HG02759 (cell line): Measurements from ENCODE around the gene ELOVL7.
"Not testable (repeated sequence)": the region's sequence is repeated elsewhere in the genome, so short reads cannot be mapped to it uniquely, and the experiment has no call there.

Source experiments
- ATAC-seq: cut with Tn5 transposase; IDR thresholded peaks from one replicate; pipeline ENCODE4 v1.9.1; 2021; ENCODE audit warnings: mild to moderate bottlenecking, moderate library complexity; ENCODE audit not compliant: unreplicated experiment

ELOVL7 gene

DNA sequence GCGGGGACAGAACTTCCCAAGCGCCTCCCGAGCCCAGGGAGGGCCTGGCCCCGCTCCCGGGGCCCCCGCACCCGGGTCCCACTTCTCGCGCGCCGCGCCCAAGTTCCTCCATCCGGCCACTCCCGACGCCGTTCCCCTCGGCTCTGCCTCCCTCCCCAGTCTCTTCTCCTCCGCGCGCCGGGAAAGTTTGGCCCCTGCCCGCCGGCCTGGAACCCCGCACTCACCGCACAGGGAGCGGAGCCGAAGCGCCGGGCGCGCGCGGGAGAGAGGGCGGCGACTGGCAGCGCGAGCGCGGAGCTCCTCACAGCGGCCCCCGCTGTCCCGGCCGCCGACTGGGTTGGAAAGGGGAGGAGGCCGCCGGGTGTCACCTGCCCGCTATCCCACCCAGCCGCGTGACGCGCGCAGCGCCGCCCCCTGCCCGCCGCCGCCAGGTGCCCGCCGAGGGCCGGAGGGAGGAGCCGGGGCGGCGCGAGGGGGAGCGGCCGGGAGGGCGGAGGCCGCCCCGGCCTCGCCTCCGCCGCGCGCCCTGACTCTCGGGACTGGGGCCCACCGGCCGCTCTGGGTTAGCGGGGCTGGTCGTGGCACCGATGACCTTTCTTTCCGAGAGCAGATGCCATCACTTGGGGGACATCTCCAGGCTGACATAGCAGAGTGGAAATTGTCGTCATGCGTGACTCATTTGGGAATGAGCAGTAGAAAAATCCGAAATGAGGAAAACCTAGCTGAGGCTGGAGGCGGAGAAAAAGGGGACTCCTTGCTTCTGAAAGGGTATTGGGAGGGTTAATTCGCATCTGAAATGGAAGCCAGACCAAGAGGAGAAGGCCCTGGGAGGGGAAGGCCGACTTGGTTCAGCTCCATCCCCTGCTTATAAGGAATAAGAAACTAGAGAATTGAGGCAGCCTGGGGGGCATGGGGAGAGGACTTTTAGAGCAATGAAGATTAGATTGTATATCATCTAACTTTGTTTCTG lies at the start of gene ELOVL7:
TSS of gene ELOVL7 (minus strand) at position 334 of the 970 bp plus-strand sequence. CDS start 56,872 bp downstream, outside the sequence.
- ATAC-seq = peak; percentile 96

DNA sequence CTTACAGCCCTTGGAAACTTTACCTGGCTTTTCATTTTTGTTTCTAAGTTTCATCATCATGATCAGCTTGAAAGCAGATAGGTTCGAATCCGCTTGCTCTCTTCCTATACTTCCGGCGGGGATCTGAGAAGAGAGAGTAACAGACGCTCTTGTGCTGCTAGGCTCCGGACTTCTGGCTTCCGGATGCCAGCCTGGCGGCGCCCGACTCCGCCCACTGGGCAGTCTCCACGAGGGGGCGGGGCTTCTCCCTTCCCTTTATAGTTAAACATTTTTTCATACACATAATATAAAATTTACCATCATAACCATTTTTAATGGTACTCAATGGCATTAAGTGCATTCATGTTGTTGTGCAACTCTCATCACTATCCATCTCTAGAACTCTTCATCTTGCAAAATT lies 49.5 kb upstream of the ELOVL7 start:
- ATAC-seq = no peak

DNA sequence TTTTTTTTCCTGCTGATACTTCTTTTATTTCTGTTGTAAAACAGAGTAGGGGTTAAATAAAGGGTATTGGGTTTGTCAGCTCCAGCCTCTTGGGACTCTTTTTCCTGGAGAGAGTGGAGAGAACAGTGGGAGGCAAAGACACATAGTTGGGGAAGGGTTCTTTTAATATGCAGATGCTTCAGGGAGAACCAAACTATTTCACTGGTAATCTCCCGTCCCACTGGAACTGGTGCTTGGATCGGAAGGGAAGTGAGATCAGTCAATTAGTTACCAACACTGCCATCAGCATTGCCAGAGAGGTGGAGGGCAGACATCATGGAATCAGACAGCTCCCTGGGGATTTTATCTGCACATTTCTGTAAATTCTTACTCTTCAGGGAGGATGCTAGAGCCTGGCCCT lies 47.6 kb upstream of the ELOVL7 start:
- ATAC-seq = no peak

DNA sequence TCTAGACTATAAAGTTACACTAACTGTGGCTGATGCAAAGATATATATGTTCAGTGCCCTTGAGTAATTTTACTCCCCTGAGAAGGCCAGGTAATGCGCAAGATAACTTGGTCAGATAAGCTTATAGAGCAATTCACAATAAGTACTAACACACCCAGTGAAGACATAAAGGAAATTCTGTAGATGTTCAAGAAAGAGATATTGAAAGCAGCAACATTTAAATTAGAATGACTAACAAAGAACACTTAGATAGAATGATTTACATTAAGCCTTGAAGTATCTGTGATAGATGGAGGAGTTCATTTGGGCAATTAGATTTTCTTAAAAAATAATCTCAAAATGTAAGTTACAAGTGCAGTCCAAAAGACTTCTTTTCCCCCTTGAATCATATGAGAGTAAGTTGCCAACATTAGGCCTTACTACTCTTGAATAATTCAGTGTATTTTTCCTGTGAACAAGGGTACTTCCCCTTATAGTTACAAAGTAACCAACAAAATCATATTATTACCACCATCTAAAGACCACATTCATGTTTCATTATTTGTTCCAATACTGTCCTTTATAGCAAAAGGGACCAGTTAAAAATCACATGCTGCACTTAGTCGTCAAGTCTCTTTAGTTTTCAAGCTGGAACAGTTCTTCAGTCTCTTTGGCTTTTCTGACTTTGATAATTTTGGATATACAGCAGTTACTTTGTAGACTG lies 44.4 kb upstream of the ELOVL7 start:
- peak; percentile 68 for ATAC-seq

DNA sequence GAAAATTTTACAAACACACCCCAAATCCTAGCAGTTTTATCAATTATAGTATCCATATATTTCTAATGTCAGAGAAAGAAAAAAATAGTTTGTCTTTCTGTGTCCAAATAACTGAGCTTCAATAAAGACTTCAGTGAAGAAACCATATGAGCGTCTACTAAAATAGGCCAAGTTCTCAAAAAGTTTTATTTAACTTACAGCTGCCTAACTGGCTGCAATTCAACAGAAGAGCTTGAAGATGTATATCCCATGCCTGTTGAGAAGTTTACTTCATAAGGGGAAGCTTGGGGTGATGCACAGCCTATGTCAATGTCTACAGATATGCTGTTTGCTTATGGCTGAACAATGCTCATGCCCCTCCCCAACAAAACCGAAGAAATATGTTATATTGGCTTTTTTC lies 43.7 kb upstream of the ELOVL7 start:
- no peak for ATAC-seq

DNA sequence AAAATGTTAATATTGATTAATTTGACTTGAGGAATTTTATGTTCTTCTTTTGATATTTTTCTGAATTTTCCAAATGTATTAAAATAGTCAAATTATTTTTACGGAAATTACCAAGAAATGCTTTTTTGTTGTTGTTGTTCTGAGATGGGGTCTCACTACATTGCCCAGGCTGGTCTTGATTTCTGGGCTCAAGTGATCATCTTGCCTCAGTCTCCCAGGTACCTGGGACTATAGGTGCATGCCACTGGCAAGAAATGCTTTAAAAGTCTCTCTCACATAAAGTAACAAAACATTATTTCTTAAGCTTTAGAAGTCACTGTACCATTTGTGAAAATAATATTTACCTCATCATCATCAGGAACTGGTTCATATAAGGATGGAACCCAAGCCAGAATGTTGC lies 43.0 kb upstream of the ELOVL7 start:
- no peak for ATAC-seq

DNA sequence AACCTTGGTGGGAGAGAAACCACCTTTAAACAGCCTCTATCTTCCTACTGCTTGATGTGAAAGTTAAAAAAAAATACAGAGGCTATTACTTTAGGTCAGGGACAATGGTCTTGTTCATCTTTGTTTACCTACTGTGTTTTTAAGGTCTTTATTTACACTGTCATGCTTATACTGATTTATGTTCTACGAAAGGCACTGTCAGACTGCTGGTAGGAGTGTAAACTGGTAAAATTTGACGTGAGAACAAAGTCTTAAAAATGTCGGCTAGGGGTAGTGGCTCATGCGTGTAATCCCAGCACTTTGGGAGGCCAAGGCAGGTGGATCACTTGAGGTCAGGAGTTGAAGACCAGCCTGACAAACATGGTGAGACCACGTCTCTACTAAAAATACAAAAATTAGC lies 42.1 kb upstream of the ELOVL7 start:
- ATAC-seq = no peak

DNA sequence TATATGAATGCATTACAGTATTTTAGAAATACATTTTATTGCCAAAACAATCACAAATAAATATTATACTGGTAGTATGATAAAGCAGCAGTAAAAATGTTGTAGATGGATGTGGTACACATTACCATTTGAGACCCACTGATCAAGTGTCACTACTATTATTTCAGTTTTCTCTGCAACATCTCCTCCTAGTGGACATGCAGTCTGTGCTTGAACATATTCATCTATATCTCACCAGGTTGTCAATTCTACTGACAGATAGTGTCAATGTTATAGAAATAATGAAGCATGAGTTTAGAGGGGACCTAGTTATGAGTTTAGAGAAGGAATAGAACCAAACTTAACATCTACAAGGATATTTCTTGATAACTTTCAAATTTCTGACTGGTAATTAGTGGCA lies 39.2 kb upstream of the ELOVL7 start:
- no peak for ATAC-seq

DNA sequence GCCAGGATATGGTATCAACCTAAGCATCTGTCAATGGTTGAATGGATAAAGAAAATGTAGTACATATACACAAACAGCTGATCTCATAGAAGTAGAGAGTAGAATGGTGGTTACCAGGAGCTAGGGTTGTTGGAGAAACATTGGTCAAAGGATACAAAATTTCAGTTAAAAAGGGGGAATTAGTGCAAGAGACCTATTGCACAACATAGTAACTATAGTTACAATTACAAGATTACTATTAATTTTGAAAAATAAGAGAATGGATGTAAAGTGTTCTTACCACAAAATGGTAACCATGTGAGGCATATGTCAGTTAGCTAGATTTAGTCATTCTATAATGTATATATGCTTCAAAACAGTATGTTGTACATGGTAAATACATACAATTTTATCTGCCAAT lies 28.8 kb upstream of the ELOVL7 start:
- ATAC-seq = no peak

DNA sequence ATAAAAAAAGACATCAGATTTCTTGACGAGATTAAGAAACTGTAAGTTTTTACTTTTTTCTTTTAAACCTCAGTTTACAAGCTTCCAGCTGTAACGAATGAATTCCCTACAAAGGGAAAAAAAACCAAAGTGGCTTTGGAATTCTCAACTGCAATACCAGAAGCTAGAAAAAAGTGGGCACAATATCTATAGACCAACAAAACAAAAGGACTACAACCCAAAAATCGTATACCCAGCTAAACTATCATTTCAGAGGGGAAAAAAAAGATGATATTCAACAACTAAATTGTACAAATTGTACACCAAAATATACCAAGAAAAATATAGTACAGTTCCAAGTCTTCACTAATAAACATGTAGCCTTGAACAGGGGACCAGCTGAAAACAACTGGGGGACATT lies 26.8 kb upstream of the ELOVL7 start:
- ATAC-seq = no peak

DNA sequence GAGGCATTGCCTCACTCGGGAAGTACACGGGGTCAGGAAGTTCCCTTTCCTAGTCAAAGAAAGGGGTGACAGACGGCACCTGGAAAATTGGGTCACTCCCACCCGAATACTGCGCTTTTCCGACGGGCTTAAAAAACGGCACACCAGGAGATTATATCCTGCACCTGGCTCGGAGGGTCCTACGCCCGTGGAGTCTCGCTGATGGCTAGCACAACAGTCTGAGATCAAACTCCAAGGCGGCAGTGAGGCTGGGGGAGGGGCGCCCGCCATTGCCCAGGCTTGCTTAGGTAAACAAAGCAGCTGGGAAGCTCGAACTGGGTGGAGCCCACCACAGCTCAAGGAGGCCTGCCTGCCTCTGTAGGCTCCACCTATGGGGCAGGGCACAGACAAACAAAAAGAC lies 16.5 kb upstream of the ELOVL7 start:
- not testable (repeated sequence) for ATAC-seq

DNA sequence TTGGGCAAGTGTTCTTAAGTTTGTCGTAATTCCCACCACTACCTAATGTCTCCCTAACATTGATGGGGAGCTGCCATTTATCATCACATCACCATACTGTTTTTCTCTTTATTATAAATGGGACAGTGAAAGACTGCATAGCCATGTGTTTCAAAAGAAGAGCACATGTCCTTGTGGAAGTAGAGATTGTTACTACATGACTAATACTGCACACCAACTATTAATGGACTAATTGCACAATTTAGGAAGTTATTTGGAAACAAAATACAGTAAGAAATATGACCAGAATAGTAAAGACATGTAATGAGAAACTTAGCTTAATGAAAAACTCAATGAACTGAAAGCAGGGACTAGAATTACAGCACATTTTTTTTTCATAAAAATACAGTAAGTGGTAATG lies 12.0 kb upstream of the ELOVL7 start:
- ATAC-seq = no peak

DNA sequence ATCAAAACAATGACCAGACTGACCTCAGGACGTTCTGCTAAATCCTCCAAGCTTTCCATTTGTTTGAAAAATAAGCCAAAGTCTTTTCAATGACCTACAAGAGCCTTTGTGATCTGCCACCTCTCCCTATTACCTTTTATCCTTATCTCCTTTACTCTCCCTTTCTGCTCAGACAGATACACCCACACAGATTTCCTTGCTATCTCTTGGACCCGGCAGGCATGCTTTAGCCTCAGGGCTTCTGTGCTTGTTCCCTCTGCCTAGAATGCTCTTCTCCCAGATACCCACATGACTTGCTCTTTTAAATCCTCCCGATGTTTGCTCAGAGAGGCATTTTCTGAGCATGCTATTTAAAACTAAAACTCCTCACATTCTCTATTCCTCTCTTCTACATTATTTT lies 8.9 kb upstream of the ELOVL7 start:
- no peak for ATAC-seq

DNA sequence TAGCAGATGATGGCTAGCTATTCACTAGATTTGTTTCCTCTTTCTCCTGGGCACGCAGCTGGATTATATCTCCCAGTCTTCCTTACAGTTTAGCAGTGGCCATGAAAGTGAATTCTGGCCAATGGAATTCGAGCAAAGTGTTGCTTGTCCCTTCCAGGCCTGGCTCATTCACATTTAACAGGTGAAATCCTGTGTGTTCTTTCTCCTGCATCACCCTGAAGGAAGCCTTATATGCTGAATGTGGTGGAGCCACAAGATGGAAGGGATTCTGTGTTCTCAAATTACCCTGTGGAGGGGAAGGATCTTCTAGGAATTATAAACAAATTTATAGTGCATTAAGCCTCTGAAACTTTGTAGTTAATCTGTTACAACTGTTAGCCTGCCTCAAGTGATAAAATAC lies 8.2 kb upstream of the ELOVL7 start:
- no peak for ATAC-seq

DNA sequence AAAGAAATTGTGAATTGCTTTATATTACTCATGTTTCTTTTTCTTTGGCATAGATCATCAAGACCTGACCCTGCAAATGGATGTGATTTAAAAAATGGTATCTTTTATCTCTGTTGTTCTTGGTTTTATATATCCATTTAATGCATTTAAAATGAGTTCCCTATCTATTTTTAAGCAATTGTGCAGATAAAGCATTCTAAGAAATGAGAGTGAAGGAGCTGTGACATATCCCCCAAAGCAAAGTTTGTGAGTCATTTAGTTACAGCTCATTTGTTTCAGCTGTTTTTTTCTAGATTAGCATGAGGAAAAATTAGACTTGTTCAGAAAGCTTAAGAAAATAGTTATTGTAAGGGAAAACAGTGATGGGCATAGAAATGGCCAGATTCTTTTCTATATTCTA lies 7.6 kb upstream of the ELOVL7 start:
- ATAC-seq = no peak

DNA sequence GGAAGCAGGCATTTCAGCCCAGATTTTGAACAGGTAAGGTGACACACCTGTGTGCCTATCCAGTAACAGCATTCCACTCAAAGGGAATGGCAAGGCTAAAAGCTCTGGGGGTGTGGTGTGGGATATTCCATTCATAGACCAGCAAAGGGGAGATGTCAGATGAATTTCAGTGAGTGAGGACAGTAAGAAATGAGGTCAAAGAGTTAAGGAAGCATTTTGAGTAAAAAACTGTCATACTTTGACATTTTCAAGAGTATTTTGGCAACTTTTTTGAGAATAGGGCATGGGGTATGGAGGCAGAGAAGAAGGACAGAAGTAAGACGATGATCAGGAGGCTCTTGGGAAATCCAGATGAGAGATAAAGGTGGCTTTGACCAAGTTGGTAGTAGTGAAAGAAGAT lies 2.2 kb upstream of the ELOVL7 start:
- ATAC-seq = no peak

DNA sequence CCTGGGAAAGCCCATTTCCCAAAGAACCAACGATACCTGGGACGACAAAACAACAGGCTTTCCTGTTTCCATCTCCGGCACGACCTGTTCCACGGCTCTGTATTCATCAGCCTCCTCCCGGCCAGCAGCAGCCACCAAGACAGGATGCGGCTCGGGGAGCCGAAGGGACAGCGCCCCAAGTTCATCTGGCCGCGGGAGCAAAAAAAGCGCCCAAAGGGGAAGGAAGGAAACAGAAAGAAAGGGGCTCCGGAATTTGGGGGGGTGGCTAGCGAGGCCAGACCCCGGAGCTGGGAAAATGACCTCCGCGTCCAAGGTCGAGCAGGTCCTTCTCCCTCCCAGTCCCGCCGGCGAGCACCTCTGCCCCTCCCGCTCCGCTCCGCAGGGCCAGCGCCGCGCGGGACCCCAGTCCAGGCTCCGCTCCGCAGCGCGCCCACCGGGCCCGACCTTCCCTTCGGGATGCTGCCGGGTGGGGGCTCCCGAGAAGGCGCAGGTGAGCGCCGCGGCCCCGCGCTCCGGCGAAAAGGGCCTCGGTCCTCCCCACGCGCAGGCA lies 608 bp downstream of the ELOVL7 start:
- ATAC-seq = peak; percentile 21

DNA sequence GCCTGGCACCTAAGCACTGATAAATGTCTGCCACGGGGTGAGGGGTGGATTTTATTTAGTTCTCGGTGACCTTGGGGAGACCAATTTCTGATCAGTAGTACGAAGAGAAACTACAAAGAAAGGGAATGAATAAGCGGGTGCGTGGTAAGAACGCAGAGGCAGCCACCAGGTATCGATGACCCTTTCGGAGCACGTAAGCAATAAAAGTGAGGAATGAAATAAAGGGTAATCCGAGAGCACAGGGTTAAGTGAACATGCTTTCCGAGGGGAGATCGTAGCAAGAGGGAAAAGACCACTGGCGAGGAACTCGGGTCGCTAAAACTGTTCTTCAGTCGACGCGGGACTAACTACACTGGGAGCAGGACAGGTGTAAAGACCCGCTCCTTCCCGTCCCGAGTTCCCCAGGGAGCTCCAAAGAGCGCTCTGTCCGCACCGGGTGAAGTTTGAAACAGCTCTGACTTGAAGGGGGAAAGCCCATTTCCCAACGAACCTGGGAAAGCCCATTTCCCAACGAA lies 1.1 kb downstream of the ELOVL7 start:
- no peak for ATAC-seq

DNA sequence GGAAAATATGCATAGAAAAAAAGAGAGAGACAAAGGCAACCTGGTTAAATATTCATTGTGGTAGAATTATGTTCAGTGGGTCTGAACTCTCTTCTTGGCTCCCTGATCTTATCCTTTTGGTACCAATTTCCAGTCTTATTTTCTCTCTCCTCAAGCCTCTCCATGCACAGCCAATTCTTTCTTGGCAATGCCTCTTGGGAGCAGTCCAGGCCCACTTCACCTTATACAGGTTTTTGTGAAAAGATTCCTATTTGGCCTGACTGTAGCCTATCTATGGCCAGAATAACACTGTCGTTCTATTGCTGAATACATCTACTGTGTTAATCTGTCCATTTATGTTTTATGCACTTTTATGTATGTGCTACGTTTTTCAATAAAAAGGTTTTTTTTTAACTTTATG lies 2.7 kb downstream of the ELOVL7 start:
- no peak for ATAC-seq

DNA sequence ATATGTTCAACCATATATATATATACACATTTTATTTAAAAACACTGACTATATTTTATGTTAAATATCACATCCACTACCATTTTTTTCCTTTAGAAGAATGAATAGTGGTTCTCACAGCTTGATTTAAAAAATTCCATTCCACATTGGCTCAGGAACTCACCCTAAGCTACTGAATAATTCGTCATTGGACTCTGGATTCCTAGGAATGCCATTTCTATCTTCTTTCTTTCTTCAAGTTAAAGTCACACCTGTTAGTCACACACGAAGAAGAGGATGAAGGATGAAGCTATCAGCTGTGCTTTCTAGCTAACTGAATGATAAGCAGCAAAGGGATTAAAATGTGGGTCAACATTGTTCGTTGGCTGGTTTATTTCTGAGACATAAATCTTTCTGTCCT lies 7.9 kb downstream of the ELOVL7 start:
- ATAC-seq = no peak

DNA sequence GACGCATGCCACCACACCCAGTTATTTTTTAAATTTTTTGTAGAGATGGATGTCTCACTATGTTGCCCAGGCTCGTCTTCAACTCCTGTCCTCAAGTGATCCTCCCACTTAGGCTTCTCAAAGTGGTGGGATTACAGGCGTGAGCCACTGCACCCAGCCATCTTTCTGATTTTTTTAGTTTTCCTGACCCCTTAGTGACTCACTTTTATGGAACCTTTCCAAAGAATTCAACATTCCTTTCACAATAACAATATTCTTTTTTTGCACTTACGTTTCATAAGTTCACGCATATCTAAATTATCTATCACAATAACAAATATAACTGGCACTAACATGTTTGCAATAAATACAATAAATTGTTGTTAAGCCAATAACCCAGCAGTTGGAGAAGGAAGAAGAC lies 8.5 kb downstream of the ELOVL7 start:
- no peak for ATAC-seq

DNA sequence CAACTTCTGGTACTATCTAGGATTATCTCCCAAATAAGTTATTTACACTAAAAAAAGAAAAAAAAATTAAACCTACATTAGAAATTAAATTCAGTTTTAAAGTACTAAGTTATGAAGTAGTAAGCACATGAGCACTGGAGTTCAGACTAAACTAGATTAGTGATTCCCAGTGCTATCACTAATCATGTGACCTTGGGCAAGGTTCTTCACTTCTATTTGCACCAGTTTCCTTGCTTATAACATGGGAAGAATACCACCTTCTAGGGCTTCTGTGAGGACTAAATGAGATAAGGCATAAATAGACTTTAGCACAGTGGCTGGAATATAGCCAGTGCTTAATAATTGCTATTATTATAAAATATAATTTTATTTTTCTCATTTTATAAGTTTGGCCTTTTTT lies 10.5 kb downstream of the ELOVL7 start:
- no peak for ATAC-seq
